NB4 (cell line): ENCODE results near the gene ALDH8A1.

Experiments used
- MAX ChIP-seq: IDR thresholded peaks from 2 replicates; pipeline ENCODE4 v1.6.1; 2011; ENCODE audit warnings: low read depth, low read length
- MYC ChIP-seq: IDR thresholded peaks from 2 replicates; pipeline ENCODE4 v1.6.1; 2011; ENCODE audit warnings: low read depth, low read length
- POLR2A ChIP-seq: IDR thresholded peaks from 2 replicates; pipeline ENCODE4 v1.6.1; 2011; ENCODE audit warnings: mild to moderate bottlenecking; ENCODE audit not compliant: insufficient read length; ENCODE audit errors: extremely low read depth
- TF ChIP-seq, protein P1 (sequence below): IDR thresholded peaks from one replicate; pipeline ENCODE4 v1.5.1; 2012; ENCODE audit warnings: low read depth, low read length

DNA sequence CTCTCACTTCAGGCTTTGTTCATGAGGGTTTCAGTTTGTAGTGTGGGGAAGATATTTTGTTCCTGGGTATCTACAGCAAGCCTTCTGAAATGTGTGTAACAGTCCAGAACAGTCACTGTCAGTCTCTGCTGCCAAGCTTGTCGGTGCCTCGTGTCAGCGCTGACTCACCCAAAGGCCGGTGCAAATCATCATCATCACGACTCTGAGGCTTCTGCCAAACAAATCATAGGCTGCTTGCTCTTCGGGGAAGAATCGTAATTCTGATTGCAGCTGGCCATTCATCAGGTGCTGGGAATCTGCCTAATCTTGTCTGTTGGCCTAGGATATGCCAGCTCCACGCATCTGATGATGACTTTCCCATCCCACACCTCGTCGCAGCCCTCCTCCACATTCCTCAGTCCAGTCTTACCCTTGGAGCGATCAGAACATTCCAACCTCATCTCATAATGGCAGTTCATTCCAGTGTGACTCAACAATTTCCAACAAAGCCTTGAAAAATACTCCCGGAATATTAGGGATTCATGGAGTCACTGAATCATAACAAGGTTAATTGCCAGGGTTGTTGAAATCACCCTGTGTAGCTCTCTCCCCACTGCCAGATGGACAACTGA is 40.9 kb downstream of the ALDH8A1 start:
- TF ChIP-seq, protein P1, sequence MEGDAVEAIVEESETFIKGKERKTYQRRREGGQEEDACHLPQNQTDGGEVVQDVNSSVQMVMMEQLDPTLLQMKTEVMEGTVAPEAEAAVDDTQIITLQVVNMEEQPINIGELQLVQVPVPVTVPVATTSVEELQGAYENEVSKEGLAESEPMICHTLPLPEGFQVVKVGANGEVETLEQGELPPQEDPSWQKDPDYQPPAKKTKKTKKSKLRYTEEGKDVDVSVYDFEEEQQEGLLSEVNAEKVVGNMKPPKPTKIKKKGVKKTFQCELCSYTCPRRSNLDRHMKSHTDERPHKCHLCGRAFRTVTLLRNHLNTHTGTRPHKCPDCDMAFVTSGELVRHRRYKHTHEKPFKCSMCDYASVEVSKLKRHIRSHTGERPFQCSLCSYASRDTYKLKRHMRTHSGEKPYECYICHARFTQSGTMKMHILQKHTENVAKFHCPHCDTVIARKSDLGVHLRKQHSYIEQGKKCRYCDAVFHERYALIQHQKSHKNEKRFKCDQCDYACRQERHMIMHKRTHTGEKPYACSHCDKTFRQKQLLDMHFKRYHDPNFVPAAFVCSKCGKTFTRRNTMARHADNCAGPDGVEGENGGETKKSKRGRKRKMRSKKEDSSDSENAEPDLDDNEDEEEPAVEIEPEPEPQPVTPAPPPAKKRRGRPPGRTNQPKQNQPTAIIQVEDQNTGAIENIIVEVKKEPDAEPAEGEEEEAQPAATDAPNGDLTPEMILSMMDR = no peak
- TF ChIP-seq POLR2A (no peak), MAX (no peak), MYC (no peak)
